HG03558 (cell line): ENCODE data around the gene ZFYVE9.
"Not testable (repeated sequence)": the region's sequence is repeated elsewhere in the genome, so short reads cannot be mapped to it uniquely, and the experiment has no call there.

Source experiments
- ATAC-seq: cut with Tn5 transposase; IDR thresholded peaks from one replicate; pipeline ENCODE4 v1.9.1; 2021; ENCODE audit warnings: moderate number of reproducible peaks; ENCODE audit not compliant: unreplicated experiment; ENCODE audit errors: extremely low read depth

ZFYVE9 gene

DNA sequence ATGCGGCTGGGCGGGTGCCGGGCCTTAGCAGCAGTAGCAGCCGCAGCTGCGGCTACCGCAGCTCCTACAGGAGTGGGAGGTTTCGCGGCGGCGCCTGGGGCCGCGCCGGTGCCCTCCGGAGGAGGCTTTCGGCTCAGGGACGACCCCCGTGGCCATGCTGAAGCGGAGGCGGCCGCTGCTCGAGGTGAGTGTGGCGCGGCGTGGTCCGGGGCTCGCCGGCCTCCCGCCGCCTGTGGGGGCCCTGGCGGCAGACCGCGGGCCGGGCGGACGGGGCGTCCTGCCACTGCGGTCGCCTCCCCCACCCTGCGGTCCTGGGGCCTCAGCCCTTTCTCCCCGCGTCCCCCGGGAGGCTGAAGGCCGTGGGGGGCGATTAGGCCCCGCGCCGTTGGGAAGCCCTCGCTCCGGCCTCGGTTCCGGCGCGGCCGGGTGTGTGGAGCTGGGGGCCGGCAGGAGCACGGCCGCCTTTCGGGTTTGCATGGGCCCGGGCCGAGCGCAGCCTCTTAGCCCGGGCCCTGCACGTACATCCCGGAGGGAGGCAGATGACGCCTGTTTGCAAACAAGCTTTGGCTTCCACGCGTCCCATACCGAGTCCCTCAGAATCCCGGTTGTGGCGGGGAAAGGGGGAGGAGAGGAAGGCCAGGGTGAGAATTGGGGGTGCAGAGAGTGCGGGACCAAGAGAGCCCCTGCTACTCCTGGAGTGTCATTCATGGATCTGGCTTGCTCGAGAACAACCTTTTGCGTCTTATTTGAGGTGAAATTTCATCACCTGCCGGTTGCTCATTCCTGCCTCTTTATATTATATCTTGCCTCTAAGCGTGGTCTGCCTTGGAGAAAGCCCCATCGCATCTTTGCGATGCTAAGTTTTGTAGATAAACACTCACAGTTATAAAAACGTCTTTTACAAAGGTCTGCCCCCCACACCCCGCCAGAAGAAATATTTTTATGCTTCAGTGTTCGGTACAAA lies 613 bp downstream of the ZFYVE9 start:
- ATAC-seq = peak; percentile 10

DNA sequence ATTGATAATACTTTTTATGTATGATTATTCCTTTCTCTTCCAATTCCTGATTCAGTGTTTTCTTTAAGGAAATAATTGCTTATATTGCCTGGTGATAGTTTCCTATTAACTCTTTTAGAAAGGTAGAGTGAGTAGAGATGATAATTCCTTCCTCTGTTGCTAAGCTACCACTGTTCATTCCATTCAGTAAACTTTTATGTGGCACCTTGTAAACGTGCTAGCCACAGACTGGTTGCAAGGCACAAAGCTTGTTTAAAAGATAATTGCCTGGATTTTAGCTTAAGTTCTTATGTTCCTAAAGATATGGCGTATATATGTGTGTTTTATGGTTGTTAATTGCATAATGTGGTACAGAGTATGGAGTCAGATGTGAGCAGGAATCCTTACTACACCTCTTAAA lies 3.2 kb downstream of the ZFYVE9 start:
- no peak for ATAC-seq

DNA sequence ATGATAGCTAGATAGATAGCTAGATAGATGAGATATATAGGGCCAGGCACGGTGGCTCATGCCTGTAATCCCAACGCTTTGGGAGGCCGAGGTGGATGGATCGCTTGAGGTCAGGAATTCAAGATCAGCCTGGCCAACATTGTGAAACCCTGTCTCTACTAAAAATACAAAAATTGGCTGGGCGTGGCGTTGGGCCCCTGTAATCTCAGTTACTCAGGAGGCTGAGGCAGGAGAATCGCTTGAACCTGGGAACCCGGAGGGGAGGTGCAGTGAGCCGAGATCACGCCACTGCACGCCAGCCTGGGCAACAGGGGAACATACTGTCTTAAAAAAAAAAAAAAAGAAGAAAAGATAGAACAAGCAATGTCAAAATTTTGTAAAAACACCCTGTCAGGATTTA lies 8.6 kb downstream of the ZFYVE9 start:
- not testable (repeated sequence) for ATAC-seq

DNA sequence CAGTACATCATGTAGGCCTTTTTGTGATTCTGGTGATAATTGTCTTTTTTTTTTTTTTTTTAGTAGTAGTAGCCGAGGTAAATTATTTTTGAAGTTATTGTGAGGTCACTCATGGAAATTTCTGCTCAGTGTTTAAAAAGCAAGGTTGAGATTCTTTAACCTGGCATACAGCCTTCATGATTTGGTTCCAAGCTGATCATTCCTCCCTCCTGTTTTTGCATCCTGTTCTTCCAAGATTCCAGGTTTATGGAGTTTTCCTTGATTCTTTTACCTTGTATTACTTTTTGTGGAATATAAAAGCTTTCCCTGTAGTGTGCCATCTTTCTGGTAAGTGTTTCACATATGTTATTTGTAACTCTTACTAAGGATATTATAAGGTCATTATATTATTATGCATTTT lies 9.1 kb downstream of the ZFYVE9 start:
- no peak for ATAC-seq

DNA sequence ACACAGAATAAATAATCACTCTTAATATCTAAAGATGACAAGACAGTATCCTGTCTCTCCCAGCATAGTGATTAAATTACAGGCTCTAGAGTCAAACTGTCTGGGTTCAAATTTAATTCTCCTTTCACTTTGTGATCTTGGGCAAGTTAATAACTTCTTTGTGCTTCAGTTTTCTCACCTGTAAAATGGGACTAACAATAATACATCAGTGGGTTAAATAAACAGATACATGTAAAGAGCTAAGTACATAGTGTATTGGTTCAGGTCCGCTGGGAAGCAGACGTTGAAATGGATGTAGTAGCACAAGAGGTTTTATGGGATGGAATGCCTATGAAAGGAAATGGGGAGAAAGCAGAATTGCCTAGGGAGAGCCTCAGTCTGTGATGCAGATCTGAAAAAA lies 10.7 kb downstream of the ZFYVE9 start:
- ATAC-seq = no peak

DNA sequence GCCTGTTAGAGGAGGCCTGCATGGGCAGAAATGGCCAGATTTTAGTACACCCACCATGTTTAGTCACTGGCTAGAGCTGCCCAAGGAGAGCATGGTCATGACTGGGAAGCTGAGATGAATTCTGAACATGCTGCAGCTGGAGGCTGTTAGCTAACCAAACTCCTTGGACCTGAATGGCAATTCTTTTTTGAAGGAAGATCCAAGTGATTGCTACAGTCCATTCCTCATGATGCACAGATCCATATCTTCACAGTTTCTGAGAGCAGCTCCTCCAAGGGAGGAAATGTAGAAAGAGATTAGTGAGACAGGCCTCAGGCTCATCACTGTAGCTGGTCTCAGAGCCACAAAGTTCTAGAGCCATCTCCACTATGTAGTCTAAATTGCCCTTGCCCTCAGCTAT lies 11.1 kb downstream of the ZFYVE9 start:
- no peak for ATAC-seq

DNA sequence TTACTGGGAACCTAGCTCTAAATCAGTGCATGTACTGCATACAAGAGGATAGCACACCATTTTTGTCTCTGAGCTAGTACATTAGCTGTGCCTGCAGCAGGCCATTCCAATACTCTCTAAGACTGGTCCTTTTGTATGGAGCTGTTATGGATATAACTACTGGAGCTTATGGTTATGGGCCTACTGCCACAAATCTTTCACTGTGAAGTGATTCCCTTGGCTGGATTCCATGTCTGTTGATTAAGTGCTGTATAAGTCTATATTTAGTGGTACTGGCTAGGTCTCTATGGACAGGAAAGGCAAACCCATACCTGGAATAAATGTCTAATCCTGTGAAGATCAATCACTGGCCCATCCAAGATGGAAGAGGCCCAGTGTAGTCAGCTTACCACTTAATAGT lies 12.0 kb downstream of the ZFYVE9 start:
- no peak for ATAC-seq

DNA sequence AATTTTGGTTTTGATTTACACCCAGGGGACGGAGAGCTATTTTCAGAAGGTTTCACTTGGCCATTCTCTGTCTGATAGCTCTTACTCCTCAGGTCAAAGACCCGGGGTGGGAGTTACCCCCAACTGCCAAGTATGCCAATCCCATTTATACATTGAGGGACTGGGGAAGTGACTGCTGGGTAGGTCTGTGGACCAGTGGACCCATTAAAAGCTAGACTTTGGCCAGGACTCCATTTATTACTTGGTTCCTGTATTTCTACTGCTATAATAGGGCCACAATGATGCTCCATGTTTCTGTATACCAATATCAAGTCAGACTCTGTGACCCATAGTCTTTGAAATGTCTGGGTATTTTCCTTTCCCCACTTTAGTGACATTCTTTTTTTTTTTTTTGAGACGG lies 14.6 kb downstream of the ZFYVE9 start:
- no peak for ATAC-seq

DNA sequence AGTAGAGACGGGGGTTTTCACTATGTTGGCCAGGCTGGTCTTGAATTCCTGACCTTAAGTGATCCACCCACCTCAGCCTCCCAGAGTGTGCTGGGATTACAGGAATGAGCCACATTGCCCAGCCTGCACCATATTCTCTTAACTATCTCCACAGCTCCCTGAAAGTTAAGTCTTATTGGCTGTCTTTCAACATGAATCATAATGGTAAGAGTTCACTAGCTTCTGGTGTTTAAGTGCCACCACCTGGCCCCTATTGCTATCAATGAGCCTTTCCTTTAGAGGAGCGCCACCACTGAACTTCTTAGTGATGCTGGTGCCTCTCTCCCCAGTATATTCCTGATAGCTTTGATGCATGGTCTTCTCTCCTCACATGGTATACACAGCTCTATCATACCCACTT lies 15.7 kb downstream of the ZFYVE9 start:
- no peak for ATAC-seq

DNA sequence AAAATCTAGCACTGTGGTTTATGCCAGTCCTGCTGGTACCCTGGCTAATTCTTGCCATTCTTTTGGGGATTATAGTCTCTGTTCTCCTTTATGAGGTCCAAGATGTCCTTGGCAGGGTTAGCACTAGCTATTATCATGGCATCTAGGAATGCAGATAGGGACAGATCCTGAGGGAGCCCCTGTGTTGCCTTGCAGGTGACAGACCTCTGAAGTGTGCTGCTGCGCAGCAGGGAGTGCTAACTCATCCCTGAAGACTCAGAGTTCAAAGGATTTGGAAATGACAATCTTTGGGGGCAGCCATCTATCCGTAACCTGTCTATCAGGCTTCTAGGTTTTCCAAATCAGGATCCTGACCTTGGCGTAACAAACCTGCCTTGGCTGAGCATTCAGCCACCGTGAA lies 16.3 kb downstream of the ZFYVE9 start:
- no peak for ATAC-seq

DNA sequence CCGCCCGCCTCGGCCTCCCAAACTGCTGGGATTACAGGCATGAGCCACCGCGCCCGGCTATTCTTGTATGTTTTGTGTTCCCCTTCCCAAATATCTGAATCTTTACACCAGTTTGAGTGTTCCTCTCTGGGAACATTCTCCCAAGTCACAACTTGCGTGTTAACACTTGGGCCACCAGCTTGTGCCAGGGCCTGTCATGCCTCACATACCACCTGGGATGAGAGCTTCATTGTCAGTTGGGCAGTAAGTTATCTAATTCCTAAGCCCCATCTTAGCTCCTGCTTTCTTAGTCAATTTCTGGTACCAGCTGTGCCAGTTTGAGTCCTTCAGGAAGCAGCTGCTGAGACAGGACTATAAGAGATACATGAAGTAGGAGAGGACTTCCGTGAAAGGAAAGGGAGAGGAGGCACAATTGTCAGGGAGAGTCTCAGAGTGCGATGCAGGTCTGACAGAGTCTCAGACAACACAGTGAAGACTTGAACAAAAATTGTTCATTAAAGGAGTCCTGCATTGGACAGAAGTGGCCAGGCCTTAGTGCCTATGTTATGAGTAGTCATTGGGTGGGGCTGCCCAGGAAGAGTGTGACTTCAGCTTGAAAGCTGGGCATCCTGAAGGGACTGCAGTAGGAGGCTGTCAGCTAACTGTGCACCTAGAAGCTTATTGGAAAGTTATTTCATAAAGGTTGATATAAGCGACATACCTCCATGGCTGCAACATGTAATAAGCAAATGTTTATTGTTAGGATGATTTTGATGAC lies 17.3 kb downstream of the ZFYVE9 start:
- no peak for ATAC-seq

DNA sequence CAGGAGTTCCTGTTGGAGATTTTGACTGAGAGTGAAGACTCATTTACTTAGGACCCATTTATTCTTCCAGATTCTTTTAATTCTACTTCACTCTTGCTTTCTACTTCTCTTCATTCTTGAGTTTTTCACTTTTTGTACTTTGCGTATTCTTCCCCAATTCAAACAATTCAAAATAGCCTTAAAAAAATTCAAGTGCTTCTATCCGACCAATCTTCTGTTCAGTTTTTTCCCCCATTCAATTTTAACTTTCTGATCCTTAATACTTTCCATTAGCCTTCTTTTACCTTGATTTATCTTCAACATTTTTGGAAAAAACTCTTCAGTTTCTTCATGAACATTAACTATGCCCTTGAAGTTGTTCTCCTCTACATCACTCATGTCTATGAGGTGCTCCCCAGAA lies 21.1 kb downstream of the ZFYVE9 start:
- ATAC-seq = no peak

DNA sequence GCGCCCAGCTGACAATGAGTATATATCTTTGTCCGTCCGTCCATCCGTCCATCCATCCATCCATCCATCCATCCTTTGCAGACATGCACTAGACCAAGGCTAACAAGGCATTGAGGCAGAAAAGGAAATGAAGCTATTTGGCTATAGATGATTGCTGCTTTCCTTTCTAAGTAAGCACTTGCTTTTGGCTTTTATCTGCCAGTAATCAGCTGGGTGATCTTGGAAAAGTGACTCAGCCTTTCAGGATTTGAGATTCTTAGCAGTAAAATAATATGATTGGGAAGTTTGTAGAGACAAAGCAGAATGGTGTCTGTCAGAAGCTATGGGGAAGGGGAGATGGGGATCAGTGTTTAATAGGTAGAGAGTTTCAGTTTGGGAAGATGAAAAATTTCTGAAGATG lies 22.7 kb downstream of the ZFYVE9 start:
- no peak for ATAC-seq

DNA sequence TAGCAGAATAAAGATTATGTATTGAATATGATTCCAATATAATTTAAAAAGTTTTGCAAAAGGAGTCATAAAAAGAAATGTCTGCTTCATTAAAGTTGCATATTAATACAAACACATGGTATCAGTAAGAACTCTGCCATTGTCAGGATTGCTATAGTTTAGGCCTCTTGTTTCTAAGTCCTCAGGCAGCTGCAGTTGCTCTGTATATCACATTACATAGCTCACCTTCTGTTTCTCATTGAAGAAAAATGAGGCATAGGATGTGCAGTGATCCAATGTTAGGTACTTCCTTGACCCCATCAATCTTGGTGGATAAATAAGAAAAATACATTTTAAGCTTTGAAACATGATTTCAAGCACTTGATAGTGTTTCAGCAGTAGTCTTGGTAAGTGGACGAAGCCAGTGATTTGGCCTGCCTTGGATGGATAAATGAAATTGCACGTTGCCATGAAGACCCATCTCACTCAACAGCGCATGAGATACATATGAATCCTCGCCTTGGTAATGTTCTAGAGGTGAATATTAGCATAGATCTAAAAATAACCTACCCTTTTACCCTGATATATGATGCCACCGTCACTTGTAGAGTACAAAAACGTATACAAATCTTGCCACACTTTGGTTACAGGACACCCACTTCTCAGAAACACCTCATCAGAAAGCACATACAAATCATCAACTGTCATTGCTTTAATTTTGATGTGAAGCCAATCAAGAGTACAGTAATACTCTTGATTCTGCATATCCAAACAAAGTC lies 25.3 kb downstream of the ZFYVE9 start:
- ATAC-seq = no peak

DNA sequence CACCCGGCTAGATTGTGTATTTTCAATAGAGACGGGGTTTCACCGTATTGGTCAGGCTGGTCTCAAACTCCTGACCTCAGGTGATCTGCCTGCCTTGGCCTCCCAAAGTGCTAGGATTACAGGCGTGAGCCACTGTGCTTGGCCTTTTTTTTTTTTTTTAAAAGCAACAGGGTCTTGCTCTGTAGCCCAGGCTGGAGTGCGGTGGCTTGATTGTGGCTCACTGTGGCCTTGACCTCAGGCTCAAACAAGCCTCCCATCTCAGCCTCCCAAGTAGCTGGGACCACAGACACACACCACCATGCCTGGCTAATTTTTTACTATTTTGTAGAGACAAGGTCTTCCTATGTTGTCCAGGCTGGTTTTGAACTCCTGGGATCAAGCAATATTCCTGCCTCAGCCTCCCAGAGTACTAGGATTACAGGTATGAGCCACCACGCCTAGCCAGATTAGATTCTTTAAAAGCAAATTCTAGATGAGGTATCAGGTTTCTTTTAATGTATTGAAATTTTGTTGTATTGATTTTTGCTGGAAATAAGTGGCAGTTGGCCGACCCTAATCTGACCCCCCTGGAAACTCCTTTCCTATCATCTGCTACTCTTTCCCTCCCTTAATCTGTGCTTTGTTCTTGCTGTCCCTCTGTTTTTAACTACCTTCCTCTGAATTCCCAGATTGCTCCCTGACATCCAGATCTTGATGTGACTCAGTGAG lies 26.6 kb downstream of the ZFYVE9 start:
- no peak for ATAC-seq

DNA sequence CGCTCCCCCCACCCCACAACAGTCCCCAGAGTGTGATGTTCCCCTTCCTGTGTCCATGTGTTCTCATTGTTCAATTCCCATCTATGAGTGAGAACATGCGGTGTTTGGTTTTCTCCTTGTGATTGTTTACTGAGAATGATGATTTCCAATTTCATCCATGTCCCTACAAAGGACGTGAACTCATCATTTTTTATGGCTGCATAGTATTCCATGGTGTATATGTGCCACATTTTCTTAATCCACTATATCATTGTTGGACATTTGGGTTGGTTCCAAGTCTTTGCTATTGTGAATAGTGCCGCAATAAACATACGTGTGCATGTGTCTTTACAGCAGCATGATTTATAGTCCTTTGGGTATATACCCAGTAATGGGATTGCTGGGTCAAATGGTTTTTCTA lies 29.3 kb downstream of the ZFYVE9 start:
- ATAC-seq = not testable (repeated sequence)

DNA sequence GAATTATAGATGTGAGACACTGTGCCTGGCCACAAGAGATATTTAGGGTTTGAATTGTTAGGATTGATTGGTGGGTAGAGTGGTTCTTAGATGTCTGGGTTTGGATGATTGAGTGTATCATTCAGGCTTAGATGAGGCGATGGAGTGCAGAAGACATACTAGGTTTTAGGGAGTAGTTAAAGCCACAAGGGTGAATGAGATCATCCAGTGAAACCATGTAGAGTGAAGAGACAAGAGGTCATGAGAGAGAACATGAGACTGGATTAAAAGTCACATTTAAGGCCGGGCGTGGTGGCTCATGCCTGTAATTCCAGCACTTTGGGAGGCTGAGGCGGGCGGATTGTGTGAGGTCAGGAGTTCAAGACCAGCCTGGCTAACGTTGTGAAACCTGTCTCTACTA lies 37.2 kb downstream of the ZFYVE9 start:
- no peak for ATAC-seq

DNA sequence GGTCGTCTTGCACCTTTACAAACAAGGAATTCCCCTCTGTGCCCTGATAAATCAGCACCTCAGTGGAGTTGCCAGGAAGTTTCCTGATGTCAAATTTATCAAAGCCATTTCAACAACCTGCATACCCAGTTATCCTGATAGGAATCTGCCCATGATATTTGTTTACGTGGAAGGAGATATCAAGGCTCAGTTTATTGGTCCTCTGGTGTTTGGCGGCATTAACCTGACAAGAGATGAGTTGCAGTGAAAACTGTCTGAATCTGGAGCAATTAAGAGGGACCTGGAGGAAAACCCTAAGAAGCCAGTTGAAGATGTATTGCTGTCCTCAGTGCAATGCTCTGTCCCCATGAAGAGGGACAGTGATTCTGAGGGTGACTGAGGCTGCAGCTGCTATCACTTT lies 38.3 kb downstream of the ZFYVE9 start:
- no peak for ATAC-seq

DNA sequence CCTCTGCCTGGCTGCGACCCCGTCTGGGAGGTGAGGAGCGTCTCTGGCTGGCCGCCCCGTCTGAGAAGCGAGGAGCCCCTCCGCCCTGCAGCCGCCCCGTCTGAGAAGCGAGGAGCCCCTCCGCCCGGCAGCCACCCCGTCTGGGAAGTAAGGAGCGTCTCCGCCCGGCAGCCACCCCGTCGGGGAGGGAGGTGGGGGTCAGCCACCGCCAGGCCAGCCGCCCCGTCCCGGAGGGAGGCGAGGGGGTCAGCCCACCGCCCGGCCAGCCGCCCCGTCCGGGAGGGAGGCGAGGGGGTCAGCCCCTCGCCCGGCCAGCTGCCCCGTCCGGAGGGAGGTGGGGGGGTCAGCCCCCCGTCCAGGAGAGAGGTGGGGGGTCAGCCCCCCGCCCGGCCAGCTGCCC lies 39.9 kb downstream of the ZFYVE9 start:
- ATAC-seq = not testable (repeated sequence)

DNA sequence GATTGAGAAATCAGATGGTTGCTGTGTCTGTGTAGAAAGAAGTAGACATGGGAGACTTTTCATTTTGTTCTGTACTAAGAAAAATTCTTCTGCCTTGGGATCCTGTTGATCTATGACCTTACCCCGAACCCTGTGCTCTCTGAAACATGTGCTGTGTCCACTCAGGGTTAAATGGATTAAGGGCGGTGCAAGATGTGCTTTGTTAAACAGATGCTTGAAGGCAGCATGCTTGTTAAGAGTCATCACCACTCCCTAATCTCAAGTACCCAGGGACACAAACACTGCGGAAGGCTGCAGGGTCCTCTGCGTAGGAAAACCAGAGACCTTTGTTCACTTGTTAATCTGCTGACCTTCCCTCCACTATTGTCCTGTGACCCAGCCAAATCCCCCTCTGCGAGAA lies 40.4 kb downstream of the ZFYVE9 start:
- ATAC-seq = not testable (repeated sequence)
